Umbilical cord (tissue), 2 donors: ENCODE data around the gene SLC26A5. TPM values are rescaled to one million over a fixed set of nuclear protein-coding genes. Genes with fewer than 3 reads are reported as not detected.
"Not testable (repeated sequence)": the region's sequence is repeated elsewhere in the genome, so short reads cannot be mapped to it uniquely, and the experiment has no call there.

Experiments used
- DNase-seq: peaks from one replicate; pipeline ENCODE4 v3.0.0-alpha.2; 2015; ENCODE audit warnings: low spot score
- total RNA-seq: library from RNA; depleted of rRNA; stranded (reverse); fragments of >200 nt; gene quantifications from one replicate; pipeline ENCODE4 v1.2.3, GENCODE V29; 2014; ENCODE audit warnings: low replicate concordance; ENCODE audit not compliant: insufficient read depth

SLC26A5 gene, protein sequence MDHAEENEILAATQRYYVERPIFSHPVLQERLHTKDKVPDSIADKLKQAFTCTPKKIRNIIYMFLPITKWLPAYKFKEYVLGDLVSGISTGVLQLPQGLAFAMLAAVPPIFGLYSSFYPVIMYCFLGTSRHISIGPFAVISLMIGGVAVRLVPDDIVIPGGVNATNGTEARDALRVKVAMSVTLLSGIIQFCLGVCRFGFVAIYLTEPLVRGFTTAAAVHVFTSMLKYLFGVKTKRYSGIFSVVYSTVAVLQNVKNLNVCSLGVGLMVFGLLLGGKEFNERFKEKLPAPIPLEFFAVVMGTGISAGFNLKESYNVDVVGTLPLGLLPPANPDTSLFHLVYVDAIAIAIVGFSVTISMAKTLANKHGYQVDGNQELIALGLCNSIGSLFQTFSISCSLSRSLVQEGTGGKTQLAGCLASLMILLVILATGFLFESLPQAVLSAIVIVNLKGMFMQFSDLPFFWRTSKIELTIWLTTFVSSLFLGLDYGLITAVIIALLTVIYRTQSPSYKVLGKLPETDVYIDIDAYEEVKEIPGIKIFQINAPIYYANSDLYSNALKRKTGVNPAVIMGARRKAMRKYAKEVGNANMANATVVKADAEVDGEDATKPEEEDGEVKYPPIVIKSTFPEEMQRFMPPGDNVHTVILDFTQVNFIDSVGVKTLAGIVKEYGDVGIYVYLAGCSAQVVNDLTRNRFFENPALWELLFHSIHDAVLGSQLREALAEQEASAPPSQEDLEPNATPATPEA
- total RNA-seq: not detected

DNA sequence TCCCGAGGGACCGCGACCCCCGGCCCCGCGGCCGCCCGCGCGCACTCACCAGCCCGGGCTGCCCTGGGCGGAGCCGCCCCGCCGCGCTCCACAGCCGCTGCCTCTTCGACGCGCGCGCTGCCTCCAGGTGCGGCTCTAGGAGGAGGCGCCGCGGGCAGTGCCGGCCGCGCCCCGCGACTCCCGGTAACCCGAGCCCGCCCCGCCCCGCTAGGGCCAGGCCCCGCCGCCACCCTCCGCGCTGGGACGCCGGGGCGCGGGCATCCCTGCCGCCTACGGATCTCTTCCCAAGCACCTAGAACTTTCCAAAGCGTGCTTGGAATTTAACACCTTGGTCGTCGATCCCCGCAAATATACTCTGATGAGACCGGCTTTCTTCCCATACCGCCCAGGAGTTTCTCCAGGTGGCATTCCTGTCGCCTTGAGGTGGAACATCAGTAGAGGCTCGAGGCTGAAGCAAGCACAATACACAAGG, at the start of gene SLC26A5:
TSS of gene SLC26A5 (minus strand) at position 159 of the 472 bp plus-strand sequence. CDS start 24,693 bp downstream, outside the sequence.
- DNase-seq: no peak

DNA sequence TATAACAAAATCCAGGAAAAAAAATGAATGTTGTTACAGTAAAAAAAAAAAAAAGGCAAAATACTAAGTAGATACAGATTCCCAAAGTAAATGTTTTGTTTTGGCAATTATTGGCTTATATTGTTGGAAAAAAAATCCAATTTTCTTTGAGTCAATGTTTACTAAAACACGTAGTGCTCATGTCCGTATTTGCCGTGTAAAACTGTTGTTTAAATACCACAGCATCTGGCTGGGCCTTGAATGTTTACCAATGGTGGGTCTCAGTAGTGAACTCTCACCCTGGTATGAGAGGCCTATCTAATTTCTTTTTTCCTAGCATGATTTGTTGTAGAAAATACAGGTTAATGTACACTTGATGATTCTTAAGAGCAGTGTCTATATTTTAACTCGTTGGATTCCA, 41.4 kb upstream of the SLC26A5 start:
- no peak for DNase-seq

DNA sequence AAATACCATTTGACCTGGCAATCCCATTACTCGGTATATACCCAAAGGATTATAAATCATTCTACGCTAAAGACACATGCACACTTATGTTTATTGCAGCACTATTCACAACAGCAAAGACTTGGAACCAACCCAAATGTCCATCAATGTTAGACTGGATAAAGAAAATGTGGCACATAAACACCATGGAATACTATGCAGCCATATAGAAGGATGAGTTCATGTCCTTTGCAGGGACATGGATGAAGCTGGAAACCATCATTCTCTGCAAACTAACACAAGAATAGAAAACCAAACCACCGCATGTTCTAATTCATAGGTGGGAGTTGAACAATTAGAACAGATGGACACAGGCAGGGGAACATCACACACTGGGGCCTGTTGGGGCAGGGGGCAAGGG, 40.9 kb upstream of the SLC26A5 start:
- DNase-seq: not testable (repeated sequence)

DNA sequence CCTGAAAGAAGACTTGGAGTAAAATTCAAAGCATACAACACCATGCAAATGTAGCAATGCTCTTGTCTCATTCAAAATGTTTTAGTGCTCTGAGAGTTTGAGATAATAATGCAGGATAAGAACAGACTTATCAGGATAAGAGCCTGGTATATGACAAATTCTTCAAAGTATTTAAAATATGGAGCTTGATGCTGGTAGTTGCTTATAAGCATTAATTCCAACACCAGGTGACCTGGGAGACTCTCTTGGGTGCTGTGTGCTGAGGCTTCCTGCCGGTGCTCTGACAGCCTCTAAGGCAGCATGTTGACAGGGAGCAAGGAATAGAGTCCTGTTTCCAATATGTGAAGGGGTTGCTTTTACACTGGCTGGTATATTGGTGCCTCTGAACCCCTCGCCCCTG, 34.8 kb upstream of the SLC26A5 start:
- peak; percentile 11 for DNase-seq

DNA sequence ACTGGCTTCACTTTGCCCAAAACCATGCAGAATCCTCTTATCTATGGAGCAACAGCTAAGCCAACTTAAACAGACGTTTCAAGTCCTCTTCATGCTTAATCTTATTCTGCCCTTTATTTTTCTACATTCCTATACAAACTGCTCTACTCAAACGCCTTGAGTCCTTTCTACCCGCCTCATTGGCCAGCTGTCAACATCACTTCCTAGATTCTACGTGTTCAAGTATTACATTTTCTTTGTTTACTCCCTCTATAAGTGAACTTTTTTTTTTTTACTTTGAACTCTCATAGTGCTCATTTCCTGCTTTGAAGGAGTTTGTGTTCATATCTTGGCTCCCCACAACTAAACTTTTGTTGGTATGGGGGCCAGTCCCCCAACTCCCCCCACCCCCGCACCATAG, 28.9 kb upstream of the SLC26A5 start:
- DNase-seq: peak; percentile 19

DNA sequence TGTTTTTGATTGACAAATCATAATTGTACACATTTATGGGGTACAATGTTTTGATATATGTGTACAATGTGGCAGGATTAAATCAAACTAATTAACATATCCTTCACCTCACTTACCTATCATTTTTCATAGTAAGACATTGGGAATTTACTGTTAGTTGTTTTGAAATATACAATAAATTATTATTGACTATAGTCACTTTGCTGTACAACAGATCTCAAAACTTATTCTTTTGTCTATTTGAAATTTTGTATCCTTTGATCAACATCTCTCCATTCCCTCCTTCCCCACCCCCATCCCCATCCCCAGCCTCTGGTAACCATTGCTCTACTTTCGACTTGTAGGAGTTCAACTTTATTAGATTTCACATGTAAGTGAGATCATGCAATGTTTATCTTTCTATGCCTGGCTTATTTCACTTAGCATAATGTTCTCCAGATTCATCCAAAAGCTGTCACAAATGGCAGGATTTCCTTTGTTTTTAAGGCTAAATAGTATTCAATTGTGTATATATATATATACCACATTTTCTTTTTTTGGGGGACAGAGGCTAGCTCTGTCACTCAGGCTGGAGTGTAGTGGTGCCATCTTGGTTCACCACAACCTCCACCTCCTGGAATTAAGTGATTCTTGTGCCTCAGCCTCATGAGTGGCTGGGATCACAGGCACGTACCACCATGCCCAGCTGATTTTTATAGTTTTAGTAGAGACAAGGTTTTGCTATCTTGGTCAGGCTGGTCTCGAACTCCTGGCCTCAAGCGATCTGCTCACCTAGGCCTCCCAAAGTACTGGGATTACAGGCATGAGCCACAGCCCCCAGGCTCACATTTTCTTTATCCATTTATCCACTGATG, 23.3 kb upstream of the SLC26A5 start:
- DNase-seq: no peak

DNA sequence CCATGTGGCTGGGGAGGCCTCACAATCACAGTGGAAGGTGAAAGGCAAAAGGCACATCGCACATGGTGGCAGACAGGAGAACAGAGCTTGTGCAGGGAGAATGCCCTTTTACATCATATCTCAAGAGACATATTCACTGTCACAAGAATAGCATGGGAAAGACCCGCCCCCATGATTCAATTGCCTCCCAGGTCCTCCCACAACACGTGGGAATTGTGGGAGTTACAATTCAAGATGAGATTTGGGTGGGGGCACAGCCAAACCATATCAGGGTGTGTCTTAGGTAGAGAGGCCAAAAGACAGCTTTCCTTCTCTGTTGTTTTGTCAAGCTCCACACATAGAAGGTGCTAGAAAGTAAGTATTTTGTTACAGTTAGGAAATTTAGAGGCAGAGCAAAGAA, 20.8 kb upstream of the SLC26A5 start:
- DNase-seq: no peak

DNA sequence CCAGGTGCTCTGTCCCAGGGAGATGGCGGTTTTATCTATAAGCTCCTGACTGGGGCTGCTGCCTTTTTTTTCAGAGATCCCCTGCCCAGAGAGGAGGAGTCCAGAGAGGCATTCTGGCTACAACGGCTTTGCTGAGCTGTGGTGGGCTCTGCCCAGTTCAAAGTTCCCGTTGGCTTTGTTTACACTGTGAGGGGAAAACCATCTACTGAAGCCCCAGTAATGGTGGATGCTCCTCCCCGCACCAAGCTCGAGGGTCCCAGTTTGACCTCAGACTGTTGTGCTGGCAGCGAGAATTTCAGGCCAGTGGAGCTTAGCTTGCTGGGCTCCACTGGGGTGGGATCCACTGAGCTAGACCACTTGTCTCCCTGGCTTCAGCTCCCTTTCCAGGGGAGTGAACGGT, 16.4 kb upstream of the SLC26A5 start:
- no peak for DNase-seq

DNA sequence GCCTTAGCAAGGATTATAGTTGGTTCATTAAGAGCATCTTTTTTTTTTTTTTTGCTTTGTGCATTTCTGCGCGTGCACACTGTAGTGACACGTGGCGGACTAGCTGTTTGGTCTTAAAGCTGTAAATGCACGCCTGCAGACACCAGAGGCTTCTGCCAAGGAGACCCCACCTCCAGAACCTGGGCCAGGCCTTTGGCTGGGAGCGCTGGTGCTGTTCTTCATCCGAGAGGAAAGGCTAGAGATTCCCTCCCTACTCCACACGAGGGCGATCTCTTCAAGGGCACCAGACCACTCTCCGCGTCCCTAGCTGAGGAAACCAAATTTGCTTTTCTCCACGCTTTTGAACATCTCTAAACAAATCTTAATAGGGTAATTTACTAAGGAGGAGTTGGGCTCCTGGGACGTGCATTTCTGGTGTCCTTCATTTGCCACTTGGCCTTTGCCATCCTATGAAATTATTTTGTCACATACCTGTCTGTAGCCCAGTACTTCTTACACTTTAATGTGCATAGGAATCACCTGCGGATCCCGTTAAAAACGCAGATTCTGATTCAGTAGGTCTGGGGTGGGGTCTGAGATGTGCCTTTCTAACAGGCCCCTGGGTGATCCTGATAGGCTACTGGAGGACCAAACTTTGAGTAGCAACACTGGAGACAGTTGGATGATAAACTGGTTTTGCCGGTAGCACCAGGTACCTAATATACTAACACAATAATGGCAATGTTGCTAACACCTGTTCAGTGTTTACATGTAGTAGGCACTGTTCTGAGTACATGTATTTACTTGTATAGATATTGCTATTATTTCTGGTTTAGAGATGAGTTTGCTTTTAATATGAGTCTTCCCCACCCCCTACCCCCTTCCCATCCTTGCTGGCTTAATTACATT, 1.3 kb upstream of the SLC26A5 start:
- peak; percentile 60 for DNase-seq

DNA sequence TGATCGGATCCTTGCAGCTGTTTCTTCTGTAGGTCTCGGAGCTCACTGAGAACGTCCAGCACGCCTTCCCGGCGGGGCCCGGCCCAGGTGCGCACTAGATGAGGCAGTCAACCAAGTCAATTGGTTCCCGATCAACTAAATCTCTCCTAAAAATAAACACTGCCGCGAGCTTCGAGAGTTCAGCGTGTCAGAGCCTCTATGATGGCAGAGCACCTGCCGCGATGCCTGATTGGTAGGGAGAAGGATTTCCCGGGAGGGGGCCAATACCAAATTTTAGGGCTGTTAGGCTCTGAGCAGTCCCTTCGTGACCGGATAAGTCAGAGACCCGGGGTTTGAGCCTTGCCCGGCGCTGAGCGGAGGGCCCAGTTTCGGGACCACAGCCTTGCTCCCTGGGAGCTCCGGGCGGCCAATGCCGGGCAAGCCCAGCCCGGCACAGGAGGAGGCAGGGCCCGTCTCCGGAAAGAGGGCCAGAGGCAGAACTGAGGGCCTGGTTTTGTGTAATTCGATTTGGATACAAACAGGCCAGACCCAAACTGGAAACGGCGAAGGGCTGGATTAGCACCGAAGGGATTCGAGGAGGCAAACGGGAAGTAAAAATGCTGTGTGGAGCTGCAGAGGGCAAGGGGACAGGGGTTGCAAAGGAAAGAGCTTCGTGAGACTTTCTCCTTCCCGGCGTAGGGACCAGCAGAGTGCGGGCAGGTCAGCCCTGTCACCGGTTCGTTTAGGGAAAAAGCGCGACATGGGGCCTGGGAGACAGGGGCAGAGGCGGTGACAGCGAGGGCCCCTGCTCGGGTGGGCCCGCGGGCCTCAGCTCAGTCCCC, 569 bp downstream of the SLC26A5 start:
- DNase-seq: no peak

DNA sequence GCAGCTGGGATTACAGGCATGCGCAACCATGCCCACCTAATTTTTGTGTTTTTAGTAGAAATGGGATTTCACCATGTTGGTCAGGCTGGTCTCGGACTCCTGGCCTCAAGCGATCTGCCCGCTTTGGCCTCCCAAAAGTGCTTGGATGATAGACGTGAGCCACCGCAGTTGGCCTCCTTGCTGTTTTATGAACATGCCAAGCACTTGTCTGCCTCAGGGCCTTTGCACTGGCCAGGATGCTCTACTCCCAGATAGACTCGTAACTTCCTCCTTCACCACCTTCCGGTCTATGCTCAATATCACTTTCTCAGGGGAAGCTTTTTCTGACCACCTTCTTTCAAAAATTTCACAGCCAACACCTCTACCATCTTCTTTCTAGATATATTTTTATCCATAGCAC, 6.3 kb downstream of the SLC26A5 start:
- no peak for DNase-seq

DNA sequence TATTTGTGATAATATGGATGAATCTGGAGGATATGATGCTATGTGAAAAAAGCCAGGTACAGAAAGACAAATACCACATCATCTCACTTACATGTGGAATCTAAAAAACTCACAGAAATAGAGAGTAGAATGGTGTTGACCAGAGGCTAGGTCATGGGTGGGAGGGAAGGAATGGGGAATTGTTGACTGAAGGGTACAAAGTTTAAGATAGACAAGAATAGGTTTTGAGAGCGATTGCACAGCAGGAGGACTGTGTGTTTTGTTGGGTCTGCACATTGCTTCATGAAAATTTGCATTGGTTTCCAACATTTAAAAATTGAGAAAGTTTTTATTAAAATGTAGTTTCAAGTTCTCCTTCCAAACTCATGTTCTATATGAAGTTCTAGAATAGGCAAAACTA, 8.4 kb downstream of the SLC26A5 start:
- DNase-seq: no peak

DNA sequence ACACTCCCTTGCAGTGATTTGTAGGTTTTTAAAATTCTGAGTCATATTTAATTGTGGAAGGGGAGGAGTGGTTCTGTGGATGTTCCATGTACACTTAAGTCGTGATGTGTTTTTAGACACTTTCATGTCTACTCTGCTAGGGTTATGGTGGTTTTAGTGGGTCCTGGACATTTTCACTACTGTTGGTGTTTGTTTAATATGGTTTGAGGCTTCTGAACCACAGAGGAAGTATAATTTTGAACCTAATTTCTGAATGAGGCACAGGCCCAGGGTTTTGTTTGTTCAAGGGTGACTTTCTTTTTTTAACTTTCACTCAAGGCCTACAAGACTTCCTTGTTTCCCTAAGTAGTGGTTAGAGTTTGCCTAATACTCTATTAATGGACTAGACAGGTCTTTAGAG, 13.3 kb downstream of the SLC26A5 start:
- DNase-seq: no peak

DNA sequence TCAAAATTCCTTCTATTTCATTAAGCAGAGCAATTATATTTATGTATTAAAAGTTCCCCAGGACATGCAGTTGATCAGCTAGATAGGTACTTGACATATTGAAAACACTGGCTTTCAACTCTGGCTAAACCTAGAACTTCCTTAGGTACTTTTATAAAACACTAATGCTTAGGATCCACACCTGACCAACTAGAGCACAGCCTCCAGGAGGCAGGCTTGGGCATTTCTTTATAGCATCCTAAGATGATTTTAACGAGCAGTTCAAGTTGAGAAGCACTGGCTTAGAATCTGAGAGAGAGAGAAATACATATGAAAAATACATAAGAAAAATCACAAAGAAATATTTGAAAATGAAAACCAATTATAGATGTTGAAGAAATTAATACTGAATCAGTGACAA, 20.8 kb downstream of the SLC26A5 start:
- DNase-seq: no peak

DNA sequence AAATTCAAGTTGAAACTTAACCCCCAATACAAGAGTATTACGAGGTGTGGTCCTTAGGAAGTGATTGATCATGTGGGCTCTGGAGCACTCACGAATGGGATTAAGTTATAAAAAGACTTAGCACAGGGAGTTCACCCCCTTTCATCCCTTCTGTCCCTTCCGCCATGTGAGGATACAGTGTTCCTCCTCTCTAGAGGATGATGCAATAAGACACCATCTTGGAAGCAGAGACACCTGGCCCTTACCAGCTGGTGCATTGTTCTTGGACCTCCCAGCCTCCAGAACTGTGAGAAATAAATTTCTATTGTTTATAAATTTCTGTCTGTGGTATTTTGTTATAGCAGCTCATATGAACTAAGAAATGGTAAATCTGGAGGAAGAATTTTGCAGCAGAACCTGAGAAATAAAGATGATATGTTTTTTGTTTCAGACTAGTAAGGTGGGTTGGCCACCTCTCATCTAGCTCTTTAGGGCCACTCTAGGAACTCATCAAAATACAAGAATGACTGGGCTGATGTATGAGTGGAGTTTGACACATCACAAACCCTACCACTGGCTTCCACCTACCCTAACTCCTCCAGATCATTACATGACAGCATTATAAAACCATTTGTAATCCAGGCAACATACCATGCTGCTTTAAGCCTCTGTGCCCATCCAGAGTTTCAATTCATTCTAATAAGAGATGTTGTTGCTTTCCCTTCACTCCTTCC, 22.4 kb downstream of the SLC26A5 start:
- no peak for DNase-seq

DNA sequence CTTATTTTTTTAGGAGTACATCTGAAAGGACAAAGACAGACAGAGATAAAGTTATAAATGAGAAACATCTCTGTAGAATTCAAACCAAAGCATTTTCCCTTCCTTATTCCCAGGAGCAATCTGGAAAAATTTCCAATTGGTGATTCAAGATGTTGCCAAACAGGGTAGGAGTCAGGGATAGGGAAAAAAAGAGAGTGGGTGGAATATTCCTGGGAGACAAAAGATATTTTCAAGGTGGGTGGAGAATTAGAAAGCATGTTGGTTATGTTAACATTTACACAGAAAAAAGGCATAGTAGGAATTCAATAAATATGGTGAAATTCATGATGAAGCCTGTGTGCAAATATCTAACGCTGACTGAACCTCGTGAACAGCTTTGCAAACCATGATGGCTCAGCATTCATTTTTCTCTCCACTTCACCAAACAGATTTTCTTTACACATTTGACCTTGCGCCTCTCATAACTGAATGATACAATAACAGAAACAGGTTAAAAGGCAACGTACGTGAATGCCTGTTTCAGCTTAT, 25.1 kb downstream of the SLC26A5 start:
- DNase-seq: no peak

DNA sequence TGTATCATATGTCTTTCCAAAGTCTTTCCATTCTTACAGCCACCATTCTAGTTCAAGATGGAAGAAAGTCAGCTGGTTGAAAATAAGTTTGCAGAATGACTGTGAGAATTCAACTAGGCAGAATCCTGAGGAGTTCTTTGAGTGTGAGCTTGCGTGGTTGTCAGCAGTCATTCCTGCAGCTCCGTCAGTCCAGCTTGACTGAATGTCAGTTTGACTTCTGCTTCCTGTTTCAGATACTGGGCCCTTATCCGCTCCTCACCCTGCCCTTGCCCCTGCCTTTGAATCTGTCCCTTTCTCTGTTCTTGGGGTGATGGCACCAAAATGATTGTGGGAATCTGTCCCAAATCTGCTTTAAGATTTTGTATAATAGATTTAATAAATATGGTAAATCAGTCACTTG, 27.8 kb downstream of the SLC26A5 start:
- DNase-seq: no peak

DNA sequence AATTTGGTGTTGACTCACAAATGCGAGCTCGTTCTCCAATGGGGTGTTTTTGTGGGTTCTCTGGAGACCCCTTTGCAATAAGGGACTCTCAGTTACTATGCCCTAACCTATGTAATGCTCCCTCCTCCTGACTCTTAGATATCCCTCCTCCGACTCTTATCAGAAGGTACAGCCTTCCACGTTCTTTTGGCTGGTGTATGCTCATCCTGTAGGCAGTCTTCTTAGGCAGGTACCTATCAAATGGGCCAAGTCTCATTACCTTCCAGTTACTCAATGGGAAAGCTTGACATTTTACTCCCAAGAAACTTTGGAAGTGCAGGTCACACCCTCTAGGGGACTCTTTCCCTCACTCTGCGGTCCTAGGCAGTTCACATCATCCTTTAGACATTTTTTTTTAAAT, 32.6 kb downstream of the SLC26A5 start:
- DNase-seq: no peak

DNA sequence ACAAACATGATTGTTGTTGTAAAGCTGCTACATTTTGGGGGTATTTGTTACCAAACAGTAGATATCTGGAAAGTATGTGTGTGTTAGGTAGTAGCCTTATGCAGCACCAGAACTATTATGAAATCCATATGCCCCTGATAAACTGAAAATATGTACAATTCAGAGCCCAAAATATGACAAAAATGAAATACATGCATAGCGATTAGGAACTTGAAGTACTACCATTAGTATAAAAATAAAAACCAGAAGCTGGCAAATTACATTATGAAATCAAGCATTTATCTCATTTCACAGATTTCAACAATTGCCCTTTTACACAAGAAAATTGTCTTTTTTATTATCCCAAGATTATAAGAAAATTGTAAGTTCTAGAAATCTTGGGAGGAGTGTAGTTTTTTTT, 33.9 kb downstream of the SLC26A5 start:
- DNase-seq: peak; percentile 35
